K562 (cell line): ENCODE data around the gene MYO10.

Experiments used
- CREB3 ChIP-seq: fragments of 450-650 bp; conservative IDR thresholded peaks from 2 replicates; pipeline ENCODE4 v1.6.1; 2016; ENCODE audit warnings: missing genetic modification characterization, low read depth, mild to moderate bottlenecking, missing compliant biosample characterization, moderate library complexity
- CTCF ChIP-seq, 3 experiments: IDR thresholded peaks in 2 of 3; conservative IDR thresholded peaks in 1 of 3; 2 replicates each; pipeline ENCODE4 v1.5.1; 2011 to 2012; ENCODE audit warnings: low read length in 3 of 3, mild to moderate bottlenecking in 3 of 3, control low read depth in 2 of 3, improper control_type of control experiment in 1 of 3, inconsistent platforms in 1 of 3, low read depth in 1 of 3, mixed read lengths in 1 of 3, moderate library complexity in 1 of 3; ENCODE audit not compliant: insufficient read depth in 2 of 3
- EP300 ChIP-seq: IDR thresholded peaks from 2 replicates; pipeline ENCODE4 v1.6.1; 2012; ENCODE audit warnings: low read length, improper control_type of control experiment
- FOXK1 ChIP-seq: sonication (generic); formaldehyde crosslinking; IDR thresholded peaks from 2 replicates; pipeline ENCODE4 v1.8.0; 2022; ENCODE audit warnings: missing genetic modification reagents, mild to moderate bottlenecking, borderline replicate concordance
- IRF1 ChIP-seq: sonication (generic); formaldehyde crosslinking; IDR thresholded peaks from 2 replicates; pipeline ENCODE4 v1.8.0; 2022; ENCODE audit warnings: missing genetic modification reagents, mild to moderate bottlenecking, borderline replicate concordance
- L3MBTL2 ChIP-seq: fragments of 450-650 bp; IDR thresholded peaks from 2 replicates; pipeline ENCODE4 v1.6.1; 2016; ENCODE audit warnings: mild to moderate bottlenecking, moderate library complexity
- MAX ChIP-seq: sonication (generic); formaldehyde crosslinking; IDR thresholded peaks from 2 replicates; pipeline ENCODE4 v1.9.0; 2022; ENCODE audit warnings: mild to moderate bottlenecking, missing genetic modification reagents
- POLR2A ChIP-seq: fragments of 450-650 bp; conservative IDR thresholded peaks from 2 replicates; pipeline ENCODE4 v1.6.1; 2016
- RFX1 ChIP-seq: fragments of 450-650 bp; IDR thresholded peaks from 2 replicates; pipeline ENCODE4 v1.6.1; 2016; ENCODE audit warnings: mild to moderate bottlenecking, moderate library complexity
- SPI1 ChIP-seq: IDR thresholded peaks from 2 replicates; pipeline ENCODE4 v1.6.1; 2011; ENCODE audit warnings: low read depth, low read length, control low read depth, borderline replicate concordance
- ZBTB26 ChIP-seq: fragments of 450-650 bp; formaldehyde crosslinking; IDR thresholded peaks from 2 replicates; pipeline ENCODE4 v1.4.0; 2022; ENCODE audit warnings: missing genetic modification characterization
- ZFP36 ChIP-seq: fragments of 150-350 bp; IDR thresholded peaks from 2 replicates; pipeline ENCODE4 v1.6.1; 2018; ENCODE audit warnings: low read length, low read depth; ENCODE audit not compliant: partially characterized antibody
- ZNF146 ChIP-seq: IDR thresholded peaks from one replicate; pipeline ENCODE4 v1.6.1; 2018; ENCODE audit warnings: missing compliant biosample characterization; ENCODE audit not compliant: unreplicated experiment

GRCh38 chr5:16787278-16787677 lies 148.8 kb downstream of the MYO10 start:
- no peak for TF ChIP-seq IRF1 (CRISPR knock-in tag)
- no peak for TF ChIP-seq SPI1
- TF ChIP-seq ZBTB26, result no peak
- TF ChIP-seq ZNF146, result no peak
- TF ChIP-seq MAX (CRISPR knock-in tag), result no peak
- no peak for TF ChIP-seq RFX1
- no peak for TF ChIP-seq CTCF (IDR thresholded peaks at IDR 0.05 in 2 of 3, conservative IDR thresholded peaks at IDR 0.05 in 1 of 3; ENCODE audit: insufficient read depth in 2 of 3, low read depth in 1 of 3, low read length in 3 of 3)
- no peak for TF ChIP-seq CREB3
- TF ChIP-seq L3MBTL2, result no peak
- no peak for TF ChIP-seq ZFP36
- TF ChIP-seq POLR2A, result no peak
- no peak for TF ChIP-seq EP300
- TF ChIP-seq FOXK1, result no peak
